Activated CD8-positive, alpha-beta memory T cell treated with anti-CD3 and anti-CD28 coated beads, Interleukin-2, amount 50 U/mL, for 4 hours (primary cell): Measurements from ENCODE around the gene HSFX4.
"Not testable (repeated sequence)": the region's sequence is repeated elsewhere in the genome, so short reads cannot be mapped to it uniquely, and the experiment has no call there.

Experiments
- DNase-seq: peaks from one replicate; pipeline ENCODE4 v3.0.0-alpha.2; 2020

HSFX4 gene, protein sequence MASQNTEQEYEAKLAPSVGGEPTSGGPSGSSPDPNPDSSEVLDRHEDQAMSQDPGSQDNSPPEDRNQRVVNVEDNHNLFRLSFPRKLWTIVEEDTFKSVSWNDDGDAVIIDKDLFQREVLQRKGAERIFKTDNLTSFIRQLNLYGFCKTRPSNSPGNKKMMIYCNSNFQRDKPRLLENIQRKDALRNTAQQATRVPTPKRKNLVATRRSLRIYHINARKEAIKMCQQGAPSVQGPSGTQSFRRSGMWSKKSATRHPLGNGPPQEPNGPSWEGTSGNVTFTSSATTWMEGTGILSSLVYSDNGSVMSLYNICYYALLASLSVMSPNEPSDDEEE

DNA sequence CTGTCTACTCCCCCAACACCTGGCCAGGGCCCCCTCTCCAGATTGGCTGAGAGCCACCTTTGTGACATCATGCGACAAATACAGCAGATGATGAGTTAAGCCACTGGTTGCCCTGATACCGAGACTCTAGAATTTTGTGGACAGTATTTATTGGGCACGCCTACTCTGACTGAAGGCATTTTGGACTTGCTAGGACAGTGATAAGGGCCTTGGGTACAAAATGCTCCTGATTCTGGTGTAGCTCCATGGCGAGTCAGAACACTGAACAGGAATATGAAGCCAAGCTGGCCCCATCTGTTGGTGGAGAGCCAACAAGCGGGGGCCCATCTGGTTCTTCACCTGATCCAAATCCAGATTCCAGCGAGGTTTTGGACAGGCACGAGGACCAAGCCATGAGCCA, at the start of gene HSFX4:
Gene HSFX4 (plus strand): TSS at position 174 of the 400 bp plus-strand sequence. CDS start 72 bp downstream, at position 246.
- DNase-seq = not testable (repeated sequence)

DNA sequence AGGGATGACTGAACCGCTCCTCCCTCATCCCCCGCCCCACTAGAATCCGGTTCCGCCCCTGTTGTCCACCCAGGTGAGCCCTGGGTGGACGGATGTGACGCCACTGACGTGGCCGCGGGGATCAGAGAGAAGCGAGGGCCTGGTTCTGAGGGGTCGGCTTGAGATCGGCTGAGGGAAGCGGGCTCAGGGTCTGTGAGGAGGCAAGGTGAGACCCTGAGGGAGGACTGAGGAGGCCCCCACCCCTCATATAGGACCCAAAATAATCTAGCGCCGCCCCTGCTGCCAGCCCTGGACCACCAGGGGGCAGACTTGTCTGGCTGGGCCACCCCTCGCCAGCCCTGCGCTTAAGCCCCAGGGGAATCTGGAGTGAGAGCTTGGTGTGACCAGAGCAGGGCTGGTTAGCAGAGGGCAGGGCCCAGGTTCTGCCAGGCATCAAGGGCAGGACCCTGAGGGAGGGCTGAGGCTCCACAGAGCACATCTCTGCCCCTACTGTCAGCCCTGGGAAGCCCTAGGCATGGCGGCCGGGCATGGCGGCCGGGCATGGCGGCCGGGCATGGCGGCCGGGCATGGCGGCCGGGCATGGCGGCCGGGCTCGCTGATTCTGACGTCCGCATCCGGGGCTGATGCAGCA, 48.2 kb upstream of the HSFX4 start, which contains the start of gene MAGEA8:
Gene MAGEA8 (plus strand): TSS at position 103 of the 631 bp plus-strand sequence. CDS start 3,090 bp downstream, outside the sequence.
- peak; percentile 27 for DNase-seq

DNA sequence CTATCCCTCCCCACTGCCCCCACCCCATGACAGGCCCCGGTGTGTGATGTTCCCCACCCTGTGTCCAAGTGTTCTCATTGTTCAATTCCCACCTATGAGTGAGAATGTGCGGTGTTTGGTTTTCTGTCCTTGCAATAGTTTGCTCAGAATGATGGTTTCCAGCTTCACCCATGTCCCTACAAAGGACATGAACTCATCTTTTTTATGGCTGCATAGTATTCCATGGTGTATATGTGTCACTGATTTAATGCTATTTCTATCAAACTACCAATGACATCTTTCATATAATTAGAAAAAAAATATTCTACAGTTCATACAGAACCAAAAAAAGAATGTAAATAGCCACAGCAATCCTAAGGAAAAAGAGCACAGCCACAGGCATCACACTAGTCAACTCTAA, 38.5 kb upstream of the HSFX4 start:
- DNase-seq = not testable (repeated sequence)

DNA sequence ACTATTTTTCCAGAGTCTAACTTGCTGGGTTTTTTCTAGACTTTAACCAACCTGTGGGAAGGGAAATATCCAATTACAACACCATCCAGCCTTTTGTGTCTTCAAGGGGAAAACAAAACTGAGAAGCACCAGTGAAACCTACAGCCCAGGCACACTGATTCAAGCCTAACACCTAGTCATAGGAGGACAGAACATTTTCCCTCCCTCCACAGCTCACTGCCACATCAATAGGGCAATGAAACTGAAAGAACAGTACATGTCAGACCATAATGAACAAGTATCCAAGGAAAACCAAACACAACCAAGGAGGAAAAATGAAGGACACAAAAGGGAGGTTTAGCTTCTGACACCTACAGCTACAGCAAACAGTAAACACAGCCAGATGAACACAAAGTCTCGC, 30.8 kb upstream of the HSFX4 start:
- DNase-seq = no peak

DNA sequence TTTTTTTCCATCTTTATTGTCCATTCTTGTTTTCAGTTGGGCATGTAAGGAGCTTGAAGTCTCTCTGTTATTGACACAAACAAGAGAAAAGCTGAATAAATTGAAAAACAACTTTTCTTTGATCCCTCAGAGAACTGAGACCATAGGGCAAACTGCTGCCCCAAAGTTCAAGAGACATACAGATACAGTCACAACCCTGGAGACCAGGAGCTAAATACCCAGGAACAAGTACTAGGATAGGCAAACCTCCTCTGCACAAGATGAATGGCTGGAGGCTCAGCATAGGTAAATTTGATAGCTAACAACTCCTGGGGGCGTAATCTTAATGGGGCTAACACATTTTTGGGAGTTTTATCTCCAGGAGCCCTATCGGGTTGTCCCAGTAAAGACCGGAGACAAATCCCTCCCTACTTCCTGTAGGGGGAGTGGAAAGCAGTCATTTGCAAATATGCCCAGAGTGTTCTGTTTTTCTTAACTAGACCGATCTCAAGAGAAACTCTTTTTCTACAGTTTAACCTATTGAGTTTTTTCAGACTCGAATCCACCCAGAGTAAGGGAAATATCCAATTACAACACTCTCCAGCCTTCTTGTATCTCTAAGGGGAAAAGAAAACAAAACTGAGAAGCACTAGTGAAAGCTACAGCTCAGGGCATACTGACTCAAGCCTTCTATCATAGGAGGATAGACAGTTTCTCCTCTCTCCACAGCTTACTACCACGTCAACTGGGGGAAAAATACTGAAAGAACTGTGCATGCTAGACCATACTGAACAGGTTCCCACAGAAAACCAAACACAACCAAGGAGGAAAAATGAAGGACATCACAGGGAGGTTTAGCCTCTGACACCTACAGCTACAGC, 25.3 kb upstream of the HSFX4 start:
- no peak for DNase-seq

DNA sequence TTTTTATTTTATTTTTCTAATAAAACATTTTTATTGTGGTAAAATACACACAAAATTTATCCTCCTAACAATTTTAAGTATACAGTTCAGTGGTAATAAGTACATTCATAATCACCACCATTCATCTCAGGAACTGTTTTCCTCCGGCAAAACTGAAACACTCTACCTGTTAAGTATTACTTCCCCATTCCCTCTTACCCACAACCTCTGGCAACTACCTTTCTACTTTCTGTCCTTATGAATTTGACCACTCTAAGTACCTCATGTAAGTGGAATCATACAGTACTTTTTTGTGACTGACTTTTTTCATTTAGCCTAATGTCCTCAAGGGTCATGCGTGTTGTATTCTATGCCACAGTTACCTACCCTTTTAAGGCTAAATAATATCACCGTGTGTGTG, 21.1 kb upstream of the HSFX4 start:
- DNase-seq = no peak

DNA sequence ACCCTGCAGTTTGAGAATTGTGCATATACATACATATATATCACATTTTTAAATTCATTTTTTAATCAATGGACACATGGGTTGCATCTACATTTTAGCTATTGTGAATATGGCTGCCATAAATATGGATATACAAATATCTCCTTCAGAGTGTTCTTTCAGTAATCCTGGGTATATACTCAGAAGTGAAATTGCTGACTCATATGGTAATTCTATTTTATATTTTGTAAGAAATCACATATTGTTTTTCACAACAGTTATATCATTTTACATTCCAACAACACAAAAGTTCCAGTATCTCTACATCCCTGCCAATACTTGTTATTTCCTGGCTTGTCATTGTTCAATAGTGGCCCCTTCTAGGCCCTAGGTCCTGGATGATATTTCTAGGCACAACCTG, 20.6 kb upstream of the HSFX4 start:
- DNase-seq = no peak

DNA sequence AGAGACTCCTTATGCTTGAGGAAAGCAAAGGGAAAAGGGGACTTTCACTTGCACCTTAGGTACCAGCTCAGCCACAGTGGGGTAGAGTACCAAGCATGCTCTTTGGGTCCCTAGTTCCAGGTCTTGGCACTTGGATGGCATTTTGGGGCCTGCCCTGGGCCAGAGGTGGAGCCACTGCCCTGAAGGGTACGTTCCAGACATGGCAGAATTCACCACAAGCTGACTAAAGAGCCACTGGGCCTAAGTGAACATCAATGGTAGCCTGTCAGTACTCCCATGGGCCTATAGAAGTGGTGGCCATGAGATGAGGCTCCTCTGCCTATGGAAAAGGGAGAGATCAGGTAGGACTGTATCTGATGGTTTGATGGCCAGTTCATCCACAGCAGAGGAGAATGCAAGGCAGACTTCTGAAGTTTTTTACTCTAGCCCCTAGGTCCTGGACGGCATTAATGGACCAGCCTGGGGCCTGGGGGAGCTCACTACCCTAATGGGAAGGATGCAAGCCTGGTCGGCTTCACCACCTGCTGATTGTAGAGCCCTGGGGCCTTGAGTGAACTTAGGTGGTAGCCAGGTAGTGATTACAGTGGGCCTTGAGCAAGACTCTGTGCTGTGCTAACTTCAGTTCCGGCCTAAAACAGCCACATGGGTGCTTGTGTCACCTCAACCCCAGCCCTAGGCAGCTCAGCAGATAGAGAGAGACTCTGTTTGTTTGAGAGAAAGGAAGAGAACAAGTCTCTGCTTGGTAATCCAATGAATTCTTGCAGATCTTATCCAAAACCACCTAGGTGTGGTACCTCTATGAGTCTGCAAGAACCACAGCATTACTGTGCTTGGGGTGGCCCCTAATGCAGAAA, 19.8 kb upstream of the HSFX4 start:
- DNase-seq = no peak

DNA sequence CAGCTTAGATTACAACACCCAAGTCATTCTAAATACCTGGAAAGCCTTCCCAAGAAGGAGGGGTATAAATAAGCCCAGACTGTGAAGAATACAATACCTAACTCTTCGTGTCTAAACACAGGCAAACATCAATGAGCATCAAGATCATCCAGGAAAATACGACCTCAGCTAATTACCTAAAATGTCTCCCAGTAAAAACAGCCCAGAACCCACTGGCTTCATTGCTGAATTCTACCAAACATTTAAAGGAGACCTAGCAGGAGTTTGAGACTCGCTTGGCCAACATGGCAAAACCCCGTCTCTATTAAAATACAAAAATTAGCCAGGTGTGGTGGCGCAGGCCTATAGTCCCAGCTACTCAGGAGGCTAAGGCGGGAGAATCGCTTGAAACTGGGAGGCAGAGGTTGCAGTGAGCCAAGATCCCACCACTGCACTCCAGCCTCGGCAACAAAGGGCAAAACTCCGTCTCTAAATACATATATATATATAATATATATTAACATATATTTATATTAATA, 19.1 kb upstream of the HSFX4 start:
- DNase-seq = no peak

DNA sequence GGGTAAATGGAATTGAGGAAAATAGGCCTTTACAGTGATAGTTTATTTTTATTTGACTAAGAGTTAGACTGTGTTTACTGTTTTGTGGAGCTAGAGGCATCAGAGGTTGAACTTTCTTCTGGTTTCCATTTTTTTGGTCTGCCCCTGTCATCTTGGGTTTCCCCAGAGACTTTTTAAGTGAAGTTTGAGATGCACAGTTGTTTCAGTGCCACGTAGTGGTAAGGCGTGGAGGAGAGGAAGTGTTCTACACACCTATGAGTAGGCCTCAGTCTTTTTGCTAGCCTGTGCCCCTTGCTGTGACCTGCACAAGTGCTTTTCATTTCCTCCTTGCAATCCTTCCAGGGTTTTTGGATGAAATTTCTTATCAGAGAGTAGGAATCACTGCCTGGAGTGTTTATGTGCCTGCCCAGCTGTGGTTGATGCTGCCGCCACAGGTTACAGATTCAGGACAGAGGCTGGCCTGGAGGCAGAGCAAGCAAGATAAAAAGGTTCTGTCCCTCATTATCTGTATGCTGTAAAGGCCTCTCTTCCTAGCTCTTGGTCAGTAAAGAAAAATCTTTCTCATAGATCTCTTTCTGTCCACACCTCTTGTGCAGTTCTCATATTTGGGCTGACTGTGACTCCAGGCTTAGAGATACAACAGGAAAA, 12.5 kb upstream of the HSFX4 start:
- no peak for DNase-seq

DNA sequence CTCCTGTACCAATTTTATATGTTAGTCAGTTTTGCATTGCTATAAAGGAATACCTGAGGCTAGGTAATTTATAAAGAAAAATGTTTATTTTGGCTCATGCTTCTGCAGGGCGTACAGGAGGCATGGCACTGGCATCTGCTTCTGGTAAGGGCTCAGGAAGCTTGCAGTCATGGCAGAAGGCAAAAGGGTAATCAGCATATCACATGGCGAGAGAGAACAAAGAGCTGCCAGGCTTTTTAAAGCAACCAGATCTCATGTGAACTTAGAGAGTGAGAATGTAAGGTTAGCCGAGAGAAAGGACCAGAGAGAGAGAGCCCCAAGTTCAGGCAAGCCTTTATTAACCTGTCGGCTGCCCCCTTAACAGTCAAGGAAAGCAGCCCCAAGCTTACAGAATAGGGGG, 5.5 kb upstream of the HSFX4 start:
- not testable (repeated sequence) for DNase-seq

DNA sequence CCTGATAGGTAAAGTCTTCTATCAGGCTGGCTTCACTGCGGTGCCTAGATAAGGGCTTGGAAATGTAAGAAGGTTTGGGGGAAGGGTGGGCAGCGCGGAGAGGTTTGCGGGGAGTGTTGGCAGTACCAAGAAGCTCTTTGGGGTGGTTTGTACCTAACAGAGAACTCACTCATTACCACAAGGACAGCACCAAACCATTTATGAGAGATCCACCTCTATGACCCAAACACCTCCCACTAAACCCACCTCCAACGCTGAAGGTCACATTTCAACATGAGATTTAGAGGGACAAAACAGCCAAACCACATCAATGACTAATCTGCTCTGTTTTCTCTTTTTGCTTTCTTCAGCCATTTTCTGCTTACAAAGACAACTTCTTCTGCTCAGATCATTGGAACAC, 4.9 kb upstream of the HSFX4 start:
- not testable (repeated sequence) for DNase-seq

DNA sequence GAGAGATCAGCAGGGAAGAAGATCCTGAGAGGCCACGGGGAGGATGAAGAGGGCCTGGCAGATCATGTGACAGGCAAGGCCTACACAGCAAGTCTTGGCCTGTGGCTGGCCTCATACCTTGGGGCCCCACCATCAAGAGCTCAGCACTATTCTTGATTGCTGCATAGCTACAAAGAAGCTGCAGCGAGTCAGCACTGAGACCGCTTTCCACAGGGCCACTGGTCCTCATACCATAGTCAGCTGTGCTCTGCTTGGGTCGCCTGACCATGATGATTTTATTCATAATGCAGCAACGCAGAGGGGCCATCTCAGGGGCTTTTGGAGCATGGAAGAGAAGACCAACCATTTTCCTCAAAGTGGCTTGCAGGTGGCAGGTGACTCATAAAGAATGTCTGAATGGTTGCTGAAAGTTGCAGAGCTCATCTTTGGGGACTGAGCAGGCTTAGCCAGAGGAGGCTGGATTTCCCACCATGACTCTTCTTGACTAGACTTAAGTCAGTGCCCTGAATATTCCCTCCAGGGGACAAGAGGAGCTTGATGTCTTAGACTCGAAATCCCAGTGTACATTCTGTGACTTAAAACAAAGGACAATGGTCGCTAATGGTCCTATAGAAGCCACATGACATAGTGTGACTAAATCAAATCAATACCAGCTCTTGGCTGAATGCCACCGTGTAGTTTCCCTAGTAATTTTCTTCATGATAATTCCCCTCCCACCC, 2.0 kb upstream of the HSFX4 start:
- not testable (repeated sequence) for DNase-seq

DNA sequence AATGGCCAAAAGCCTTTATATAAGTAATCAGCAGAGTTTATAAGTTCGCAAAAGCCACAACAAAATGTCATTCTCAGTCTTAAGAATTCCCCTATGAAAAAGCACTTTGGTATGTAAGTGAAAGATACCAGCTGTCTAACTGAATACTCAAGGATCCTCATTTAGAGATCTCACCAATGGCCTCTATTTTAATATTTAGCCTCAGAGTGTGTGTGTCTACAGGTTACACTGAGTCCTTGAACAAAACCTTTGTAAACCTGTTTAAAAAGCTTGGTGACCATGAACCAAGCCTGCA, 1.5 kb upstream of the HSFX4 start:
- not testable (repeated sequence) for DNase-seq

DNA sequence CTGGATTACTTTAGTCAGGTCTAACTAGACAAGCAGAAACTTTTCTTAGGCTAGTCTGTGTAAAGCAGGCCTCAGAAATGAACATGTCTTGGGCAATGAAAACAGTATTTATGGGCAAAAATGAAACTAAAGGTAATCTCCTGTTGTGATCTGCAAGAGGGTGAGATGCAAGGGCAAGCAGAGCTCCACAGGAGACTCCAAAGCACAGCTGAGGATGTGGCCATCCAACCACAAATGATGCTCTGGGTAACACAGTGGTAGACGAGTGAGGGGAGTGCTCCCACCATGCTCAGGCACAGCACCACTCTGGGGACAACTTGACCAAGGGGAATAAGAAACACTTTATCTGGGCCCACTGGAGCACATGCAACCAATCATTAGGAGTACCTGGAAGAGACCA, 738 bp upstream of the HSFX4 start:
- not testable (repeated sequence) for DNase-seq

DNA sequence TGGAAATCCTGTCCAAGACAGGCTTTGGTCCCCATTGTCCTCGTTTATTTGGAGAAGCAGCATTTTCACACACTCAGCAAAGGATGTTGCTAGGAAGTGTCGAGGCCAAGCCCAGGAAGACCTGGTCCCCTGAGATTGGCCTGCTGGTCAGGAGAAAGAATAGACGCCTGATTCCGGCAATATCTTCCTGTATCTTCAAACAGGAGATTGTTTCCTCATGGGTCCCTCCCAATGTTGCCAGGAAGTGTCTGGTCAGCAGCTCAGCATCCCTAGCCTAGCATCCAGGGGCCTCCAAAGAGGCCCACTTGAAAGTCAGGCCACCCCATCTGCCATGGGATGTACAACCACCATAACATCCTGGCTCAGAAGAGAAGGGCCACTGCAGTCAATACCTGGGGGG, 2.0 kb downstream of the HSFX4 start:
- DNase-seq = not testable (repeated sequence)

DNA sequence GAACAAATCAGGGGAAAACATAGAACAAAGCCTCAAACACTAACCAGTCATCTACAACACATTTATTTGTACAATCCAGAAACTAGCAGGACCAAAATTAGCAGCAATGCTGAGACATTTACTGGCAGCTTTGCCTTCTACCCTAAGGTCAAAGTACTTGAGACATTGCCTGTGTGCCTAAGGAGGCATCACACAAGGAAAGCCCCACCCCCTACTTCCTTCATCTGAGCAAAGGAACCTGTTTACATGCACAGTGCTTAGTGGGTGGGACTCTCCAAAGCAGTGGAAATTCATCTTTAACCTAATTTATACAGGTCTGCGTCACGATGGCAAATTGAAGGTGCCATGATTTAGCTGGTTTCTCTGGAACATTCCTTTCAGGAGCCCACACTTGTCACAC, 2.8 kb downstream of the HSFX4 start:
- DNase-seq = not testable (repeated sequence)

DNA sequence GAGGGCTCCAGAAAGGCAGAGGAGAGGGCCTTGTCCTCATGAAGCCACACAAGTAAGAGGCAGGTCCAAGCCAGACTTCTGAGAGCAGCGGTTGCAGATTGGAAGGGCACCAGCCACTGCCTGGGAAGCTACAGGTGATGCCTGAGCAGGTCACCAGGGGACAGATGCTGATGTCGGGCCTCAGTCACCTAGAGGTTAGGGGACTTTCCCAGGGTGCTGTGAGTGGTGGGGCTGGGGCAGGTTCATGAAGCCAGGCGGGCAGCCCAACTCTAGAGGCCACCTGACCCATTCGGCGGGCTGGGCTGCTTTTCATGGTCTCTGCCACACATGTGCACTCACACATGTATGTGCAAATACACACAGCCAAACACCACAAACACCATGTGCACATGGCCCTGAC, 3.6 kb downstream of the HSFX4 start:
- not testable (repeated sequence) for DNase-seq

DNA sequence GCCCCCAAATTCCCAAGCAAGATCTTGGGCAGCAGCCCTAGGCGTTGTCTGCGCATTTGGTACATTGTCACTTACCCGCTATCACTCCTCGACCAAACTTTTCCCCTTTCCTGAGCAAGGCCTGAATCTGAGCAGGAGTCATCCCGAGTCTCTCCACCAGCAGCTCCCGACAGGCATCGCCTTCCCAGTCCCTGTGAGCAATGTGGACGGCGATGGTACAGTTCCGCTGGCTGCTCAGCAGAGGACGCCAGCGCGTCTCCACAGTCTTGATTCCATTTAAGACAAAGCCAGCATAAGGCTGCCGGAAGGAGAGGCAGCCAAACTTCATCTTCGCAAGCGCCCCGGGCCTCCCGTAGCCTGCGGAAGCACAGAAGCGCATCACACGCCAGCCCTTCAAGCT, 4.2 kb downstream of the HSFX4 start:
- DNase-seq = not testable (repeated sequence)

DNA sequence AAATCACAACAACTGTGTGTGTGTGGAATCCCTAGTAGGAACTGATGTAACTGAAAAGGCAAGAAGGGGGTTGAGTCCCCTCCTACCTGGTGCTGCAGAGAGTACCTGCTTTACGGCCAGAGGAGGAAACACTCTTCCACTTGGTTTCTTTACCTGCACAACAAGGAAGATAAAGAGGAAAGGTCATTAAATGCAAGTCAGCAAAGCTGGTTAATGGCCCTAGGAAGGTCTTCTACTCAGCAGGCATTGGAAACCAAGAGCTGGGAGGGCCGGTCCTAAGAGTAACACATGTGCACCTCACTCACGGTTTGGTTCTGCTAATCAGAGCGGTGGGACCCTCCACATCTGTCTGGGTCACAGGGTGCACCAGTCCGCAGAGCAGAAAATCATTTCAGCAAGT, 8.0 kb downstream of the HSFX4 start:
- DNase-seq = not testable (repeated sequence)

DNA sequence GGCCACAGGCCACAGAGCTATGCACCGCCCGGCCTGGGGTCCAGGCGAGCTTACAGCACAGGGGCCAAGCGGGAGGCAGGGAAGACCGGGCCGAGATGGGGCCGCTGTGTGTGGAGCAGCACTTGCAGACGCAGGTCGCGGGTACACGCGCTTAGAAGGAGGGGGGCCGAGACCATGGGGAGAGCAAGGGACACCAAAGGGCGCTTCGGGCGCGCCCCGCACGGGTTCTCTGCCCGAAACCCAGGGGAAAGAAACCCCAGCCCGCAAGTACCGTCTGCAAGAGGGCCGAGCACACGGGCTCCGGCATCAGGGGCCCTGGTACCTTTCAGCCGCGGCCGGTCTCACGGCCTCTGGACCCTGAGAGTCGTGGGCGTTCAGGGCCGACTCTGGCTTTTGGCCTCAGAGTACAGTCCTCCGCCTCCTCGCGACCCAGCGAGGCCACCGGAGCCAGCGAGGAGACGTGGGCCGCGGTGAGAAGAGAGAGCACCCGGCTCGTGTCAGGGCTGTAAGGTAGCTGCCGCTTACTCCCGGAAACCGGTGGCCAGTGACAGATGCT, 8.6 kb downstream of the HSFX4 start:
- DNase-seq = peak; percentile 25
